D721Med (cell line): Measurements from ENCODE around the gene ALG1.

Source experiments
- DNase-seq: peaks from one replicate; pipeline ENCODE4 v3.0.0; 2011; ENCODE audit warnings: low spot score; ENCODE audit not compliant: insufficient read length
- FAIRE-seq: peaks from 2 replicates; lab custom pipeline; 2011; peaks lifted over from hg19 to GRCh38; lab: Jason Lieb, UNC
- TF ChIP-seq, protein P1 (sequence below): IDR thresholded peaks from 2 replicates; pipeline ENCODE4 v1.5.1; 2012; ENCODE audit warnings: mild to moderate bottlenecking, control low read depth; ENCODE audit not compliant: insufficient read depth; ENCODE audit errors: missing control alignments

The ALG1 gene

GRCh38 chr16:5066511-5066910, 5.1 kb upstream of the ALG1 start:
- no peak for DNase-seq
- TF ChIP-seq, protein P1, sequence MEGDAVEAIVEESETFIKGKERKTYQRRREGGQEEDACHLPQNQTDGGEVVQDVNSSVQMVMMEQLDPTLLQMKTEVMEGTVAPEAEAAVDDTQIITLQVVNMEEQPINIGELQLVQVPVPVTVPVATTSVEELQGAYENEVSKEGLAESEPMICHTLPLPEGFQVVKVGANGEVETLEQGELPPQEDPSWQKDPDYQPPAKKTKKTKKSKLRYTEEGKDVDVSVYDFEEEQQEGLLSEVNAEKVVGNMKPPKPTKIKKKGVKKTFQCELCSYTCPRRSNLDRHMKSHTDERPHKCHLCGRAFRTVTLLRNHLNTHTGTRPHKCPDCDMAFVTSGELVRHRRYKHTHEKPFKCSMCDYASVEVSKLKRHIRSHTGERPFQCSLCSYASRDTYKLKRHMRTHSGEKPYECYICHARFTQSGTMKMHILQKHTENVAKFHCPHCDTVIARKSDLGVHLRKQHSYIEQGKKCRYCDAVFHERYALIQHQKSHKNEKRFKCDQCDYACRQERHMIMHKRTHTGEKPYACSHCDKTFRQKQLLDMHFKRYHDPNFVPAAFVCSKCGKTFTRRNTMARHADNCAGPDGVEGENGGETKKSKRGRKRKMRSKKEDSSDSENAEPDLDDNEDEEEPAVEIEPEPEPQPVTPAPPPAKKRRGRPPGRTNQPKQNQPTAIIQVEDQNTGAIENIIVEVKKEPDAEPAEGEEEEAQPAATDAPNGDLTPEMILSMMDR, result no peak
- FAIRE-seq, result no peak

DNA sequence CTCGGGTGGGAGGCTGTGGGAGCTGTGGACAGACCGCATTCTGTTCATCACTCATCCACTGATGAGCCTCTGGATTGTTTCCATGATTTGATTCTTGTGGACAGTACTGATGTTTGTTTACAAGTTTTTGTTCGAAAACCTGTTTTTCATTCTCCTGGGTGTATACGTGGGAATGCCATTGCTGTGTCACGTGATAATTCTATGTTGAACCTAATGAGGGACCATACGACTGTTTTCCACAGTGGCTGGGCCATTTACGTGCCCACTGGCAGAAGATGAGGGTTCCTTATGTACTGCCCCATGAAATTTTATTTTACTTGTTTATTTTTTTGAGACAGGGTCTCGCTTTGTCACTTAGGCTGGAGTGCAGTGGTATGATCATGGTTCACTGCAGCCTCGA, 2.6 kb upstream of the ALG1 start:
- DNase-seq (no peak), FAIRE-seq (no peak)

GRCh38 chr16:5069854-5070253, 1.8 kb upstream of the ALG1 start:
- DNase-seq, result no peak
- TF ChIP-seq, protein P1, result no peak
- FAIRE-seq, result no peak

More for the DNA sequence above, 2.6 kb upstream of the ALG1 start:
- TF ChIP-seq, protein P1, result no peak

DNA sequence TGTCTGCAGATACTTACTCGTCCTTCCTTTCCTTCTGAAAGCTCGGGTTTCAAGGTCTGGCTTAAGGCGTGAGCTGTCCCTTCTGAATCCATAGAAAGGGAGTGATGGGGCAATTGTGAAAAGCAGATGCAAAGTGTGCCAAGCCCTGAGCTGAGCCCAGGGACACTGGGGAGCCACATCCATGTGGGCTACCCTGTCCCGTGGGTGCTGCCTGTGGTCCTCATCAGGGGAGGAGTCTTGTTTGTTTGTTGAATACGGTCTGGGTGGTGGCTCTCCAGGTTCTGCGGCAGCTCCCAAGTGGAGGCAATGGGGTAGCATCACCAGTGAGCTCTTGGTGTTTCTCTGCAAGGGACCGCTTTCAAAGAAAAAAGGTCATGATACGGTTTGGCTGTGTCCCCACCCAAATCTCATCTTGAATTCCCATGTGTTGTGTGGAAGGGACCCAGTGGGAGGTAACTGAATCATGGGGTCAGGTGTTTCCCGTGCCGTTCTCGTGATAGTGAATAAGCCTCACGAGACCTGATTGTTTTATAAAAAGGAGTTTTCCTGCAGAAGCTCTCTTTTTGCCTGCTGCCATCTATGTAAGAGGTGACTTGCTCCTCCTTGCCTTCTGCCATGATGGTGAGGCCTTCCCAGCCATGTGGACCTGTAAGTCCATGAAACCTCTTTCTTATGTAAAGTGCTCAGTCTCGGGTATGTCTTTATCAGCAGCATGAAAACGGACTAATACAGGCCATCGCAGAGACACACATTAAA, 1.0 kb upstream of the ALG1 start:
- TF ChIP-seq, protein P1, result no peak
- DNase-seq, result no peak
- FAIRE-seq, result no peak

GRCh38 chr16:5071341-5071680, 332 bp upstream of the ALG1 start:
- TF ChIP-seq, protein P1, result no peak
- FAIRE-seq (no peak), DNase-seq (no peak)

GRCh38 chr16:5072334-5073278, 963 bp downstream of the ALG1 start:
- FAIRE-seq, result no peak
- TF ChIP-seq, protein P1, result no peak

More at GRCh38 chr16:5072334-5073278, 963 bp downstream of the ALG1 start:
- no peak for DNase-seq
